ENCODE results near the gene GTF2H3.
"Not testable (repeated sequence)": the region's sequence is repeated elsewhere in the genome, so short reads cannot be mapped to it uniquely, and the experiment has no call there.

Gene GTF2H3

DNA sequence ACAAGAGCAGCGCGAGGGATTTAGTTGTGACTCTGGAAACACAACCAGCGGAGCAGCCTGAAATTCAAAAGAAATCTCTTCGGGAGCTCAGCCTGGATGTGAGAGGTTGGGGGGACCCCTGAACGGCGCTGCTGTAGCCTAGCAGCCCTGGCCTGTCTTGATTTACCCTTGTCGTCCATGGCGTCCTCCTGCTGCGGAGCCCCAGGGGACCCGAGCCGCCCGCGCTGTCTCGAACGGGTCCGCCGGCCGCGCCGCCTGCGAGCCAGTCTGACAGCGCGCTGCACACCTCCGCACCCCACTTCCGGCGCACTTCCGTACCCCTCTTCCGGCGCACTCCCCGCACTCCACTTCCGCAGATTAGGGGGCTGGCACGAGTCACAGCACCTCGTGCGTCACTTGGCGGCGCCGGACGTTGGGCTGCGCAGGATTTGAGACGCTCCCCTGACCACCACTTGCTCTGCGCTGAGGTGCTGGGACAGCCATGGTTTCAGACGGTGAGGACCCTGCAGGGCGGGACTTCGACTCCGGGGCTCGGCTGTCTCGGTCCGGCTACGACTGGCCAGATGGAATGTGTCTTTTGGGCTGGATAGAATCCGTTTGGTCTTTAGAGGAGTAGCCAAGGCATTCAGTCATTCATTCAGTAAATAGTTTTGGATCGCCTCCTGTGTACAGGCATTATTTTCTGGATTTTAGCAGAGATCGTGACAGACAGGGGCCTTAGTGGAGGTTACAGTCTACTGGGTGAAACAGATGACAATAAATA is at the start of gene GTF2H3, which contains the start of gene EIF2B1:
Gene GTF2H3, plus strand, starts transcription at position 451 of the 763 bp plus-strand sequence. Its CDS starts 31 bp downstream, at position 482.
Gene EIF2B1, minus strand, starts transcription at position 308 of the 763 bp plus-strand sequence. Its CDS starts 129 bp downstream, at position 179.
- DNase-seq = peak; percentile 93

- no peak for DNase-seq
These were observed 41.7 kb upstream of the GTF2H3 start for GRCh38 chr12:123591702-123592481.

- DNase-seq = no peak
These were observed 37.9 kb upstream of the GTF2H3 start for GRCh38 chr12:123595729-123596128.

DNA sequence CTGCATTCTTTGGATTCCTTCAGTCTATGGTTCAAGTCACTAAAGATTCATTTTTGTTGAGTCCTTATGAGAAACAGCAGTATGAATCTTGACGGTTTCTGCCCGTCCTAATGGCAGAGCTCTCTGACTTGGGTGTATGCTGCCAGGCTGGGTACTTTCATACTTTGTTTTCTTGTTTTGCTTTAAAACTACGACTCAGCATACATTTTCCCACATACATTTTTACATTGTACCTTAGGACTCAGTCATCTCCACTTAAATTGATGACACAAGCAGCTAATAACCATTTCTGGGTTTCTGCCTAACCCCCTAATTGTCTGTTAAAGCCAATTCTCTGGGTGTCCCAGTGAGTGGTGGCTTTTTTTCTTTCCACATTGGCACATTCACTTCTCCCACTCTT is 36.5 kb upstream of the GTF2H3 start:
- no peak for DNase-seq

DNA sequence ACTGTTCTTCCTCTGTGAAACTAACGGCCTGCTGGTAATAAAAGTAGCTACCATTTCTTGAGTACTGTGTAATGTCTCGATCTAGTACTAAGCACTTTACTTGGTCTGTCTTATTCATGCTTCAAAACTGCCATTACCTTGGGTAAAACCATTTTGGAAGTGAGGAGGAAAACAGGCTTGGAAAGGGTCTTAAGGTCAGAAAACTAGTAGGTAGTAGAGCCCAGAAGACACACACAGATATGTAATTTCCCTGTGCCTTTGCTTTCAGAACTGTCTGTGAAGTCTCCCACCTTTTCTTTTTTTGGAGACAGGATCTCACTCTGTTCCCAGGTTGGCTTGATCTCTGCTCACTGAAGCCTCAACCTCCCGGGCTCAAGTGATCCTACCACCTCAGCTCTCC is 35.1 kb upstream of the GTF2H3 start:
- DNase-seq = no peak

- DNase-seq = no peak
These were observed 34.3 kb upstream of the GTF2H3 start for GRCh38 chr12:123599310-123599709.

DNA sequence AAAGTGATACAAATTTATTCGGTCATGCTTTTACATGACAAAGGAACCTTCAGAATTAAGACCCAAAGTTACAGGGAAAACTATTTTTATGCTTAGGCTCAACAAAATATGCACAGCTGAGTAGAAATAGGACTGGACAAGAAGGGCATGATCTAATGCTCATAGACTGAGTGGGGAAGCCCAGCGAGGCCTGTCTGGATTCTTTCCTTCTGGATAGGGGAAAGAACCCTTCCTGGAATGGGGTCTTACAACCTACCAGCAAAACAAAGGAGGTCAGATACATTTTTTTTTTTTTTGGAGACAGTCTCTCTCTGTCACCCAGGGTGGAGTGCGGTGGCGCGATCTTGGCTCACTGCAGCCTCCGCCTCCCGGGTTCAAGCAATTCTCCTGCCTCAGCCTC is 33.9 kb upstream of the GTF2H3 start:
- no peak for DNase-seq

DNA sequence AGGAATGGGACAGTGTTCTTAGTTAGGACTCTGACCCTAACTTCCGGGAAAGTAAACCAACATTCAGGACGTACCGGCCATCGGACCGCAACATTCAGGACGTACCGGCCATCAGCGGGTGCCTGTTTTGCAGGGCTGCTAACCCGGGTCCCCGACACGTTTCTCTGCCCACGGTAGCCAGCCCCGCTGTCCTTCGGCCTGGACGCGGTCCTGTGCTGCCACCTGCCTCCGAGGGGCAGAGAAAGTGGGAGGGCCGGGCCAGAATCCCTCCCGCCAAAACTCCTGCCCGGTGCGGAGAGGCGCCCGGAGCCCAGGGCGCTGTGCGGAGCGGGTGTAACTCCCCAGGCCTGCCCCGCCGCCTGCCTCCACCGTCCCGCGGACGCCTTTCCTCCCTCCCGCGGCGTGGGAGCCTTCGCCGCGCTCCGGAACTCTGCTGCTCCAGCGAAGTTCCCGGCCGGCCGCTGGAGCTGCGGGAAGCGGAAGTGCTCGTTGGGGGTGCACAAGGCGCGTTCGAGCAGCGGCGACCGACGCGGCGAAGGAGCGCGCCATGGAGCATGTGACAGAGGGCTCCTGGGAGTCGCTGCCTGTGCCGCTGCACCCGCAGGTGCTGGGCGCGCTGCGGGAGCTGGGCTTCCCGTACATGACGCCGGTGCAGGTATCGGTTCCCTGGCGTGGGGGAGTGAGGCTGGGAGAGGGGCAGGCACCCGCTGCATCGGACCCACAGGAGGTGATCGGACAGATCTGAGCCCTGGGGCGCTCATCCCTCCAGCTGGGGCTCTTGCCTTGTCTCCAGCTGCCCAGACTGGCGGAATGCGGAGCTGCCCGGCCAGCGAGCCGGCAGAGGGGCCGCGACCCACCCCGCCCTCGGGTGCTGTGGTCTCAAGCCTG is 31.8 kb upstream of the GTF2H3 start, which contains the start of gene DDX55:
Gene DDX55, plus strand, starts transcription at position 498 of the 888 bp plus-strand sequence. Its CDS starts 50 bp downstream, at position 548.
- peak; percentile 66 for DNase-seq

DNA sequence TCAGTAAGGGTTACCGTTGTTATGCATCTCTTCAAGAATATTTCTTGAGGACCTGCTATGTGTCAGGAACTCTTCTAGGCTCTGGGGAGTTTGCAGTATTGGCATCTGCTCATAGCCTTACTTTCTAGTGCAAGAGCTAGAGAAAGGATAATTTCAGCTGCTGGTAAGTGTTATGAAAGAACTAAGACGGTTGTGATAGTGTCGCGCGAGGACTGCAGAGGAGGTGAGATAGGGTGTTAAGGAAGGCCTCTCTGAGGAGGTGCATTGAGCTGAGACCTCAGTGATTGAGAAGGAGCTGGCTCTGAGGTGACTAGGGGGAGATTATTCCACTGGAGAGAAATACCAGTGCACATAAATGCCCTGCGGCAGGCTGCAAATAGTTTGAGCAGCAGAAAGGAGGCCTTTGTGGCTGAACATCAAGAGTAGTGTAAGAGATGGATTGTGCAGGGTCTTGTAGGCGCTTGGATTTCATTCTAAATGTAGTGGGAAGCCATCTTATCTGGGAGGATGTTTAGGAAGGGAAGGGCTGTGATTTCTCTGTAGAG is 30.9 kb upstream of the GTF2H3 start:
- DNase-seq = no peak

GRCh38 chr12:123603495-123603894 is 30.1 kb upstream of the GTF2H3 start:
- not testable (repeated sequence) for DNase-seq

DNA sequence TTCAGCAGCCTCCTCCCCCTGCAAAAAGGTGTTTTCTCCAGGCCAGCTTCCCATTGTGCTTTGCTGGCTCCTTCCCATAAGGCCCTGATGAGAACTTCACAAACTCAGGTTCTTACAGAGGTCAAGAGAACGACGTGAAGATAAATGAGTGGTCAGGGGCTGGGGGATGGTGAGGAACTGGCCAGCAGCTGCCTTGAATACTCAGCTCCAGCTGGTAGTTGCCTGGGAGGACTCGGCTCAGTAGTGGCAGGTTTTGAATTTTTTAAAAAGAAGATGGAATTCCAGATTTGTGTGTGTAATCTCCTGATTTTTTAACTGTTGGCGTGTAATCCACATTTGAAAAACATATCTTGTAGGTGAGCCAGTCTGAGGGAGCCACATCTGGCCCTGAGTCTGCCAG is 25.9 kb upstream of the GTF2H3 start:
- no peak for DNase-seq

- DNase-seq = no peak
These were observed 25.4 kb upstream of the GTF2H3 start for GRCh38 chr12:123608182-123608581.

GRCh38 chr12:123614110-123614509 is 19.5 kb upstream of the GTF2H3 start:
- no peak for DNase-seq

DNA sequence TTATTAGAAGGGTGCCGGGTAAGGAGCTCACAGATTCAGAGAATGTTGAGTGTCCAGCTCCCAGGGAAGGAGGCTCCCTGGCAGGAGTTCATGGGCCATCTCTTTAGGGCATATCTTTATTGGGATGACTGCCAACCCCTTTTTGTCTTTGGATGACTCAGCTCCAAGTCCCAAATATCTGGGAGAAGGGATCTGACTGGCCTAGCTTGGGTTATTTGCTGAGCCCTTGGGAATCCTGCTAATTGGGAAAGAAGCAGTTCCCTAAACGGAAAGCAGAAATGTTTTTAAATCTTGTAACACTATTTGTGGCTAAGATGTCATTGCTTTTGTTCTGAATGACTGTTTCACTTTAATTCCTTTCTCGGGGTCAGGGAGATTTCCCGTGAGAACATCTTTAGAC is 19.1 kb upstream of the GTF2H3 start:
- no peak for DNase-seq

- DNase-seq = no peak
These were observed 16.5 kb upstream of the GTF2H3 start for GRCh38 chr12:123617144-123617543.

GRCh38 chr12:123617580-123617979 is 16.0 kb upstream of the GTF2H3 start:
- no peak for DNase-seq

GRCh38 chr12:123621101-123621500 is 12.5 kb upstream of the GTF2H3 start:
- DNase-seq = no peak

DNA sequence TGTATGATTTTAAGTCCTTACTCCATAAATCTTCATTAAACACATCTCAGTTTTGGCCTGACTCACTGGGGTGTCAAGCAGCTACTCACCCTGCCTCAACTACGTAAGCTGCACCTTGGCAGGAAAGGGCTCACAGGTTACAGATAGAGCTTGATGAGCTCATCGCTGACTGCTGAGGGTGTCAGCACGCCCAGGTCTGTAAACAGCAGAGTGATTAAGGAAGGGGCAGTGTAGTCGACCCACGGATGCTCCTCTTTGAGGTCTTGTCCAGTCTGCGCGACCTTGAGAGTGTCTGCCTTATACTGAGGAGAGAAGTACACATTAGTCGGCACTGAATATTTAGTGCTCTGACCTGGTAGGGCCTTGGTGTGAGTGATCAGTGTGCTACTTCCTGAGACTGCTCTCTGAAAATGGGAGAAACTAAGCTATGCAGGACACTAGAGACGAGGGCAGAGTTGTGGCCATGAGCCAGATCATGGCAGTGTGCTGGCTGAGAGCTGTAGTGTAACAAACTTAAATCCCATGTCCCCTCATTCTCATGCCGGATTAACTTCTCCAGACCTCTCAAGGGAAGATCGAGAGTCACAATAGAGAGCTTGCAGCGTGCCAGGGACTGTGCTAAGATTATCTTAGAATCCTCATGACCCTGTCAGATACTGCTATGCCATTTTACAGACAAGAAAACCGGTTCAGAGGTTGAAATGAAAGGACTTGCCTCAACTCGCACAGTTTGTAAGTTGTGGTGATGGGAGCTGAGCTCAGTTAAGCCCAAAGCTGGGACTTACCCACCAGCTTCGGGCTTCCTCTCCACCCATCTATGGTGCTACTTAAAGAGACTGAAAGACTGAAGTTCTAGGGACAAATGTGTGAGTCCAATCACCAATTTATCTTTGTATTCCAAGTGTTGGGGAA is 11.8 kb upstream of the GTF2H3 start:
- no peak for DNase-seq

- DNase-seq = no peak
These were observed 523 bp downstream of the GTF2H3 start for GRCh38 chr12:123634142-123634561.

DNA sequence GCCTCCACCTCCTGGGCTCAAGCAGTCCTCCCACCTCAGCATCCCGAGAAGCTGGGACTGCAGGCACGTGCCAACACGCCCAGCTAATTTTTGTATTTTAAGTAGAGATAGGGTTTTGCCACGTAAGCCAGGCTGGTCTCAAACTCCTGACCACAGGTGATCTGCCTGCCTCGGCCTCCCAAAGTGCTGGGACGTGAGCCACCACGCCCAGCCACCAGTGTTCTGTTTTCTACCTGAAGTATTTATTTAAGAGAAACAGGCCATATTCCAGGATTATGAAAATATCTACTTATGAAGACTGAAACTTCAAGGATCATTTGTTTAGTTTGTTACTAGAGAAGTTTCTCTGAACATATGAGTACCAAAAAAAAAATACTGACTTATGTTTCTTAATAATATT is 10.3 kb downstream of the GTF2H3 start:
- no peak for DNase-seq

- DNase-seq = no peak
These were observed 11.8 kb downstream of the GTF2H3 start for GRCh38 chr12:123645380-123645779.

Measured in NCI-H526 treated with DMSO at 0.1 percent for 48 hours (cell line).